Measurements from ENCODE around the gene PSMA3. TPM values are rescaled to one million over a fixed set of nuclear protein-coding genes. Genes with fewer than 3 reads are reported as not detected.

The PSMA3 gene
- total and polyA plus RNA-seq, 9 of the 15 experiments (the other 6 are each of a cell fraction or from before 2014, with no cell fraction given) = 129 to 786 (median 319) TPM

GRCh38 chr14:58238252-58239243 is 6.1 kb upstream of the PSMA3 start (continued):
- TF ChIP-seq CREB3 (tag; conservative IDR thresholded peaks at IDR 0.05; ENCODE audit: low read depth) (no peak), GABPA (tag; conservative IDR thresholded peaks at IDR 0.05; ENCODE audit: low read depth) (0 out of 2 replicates have a peak, but pooled peaks have one; percentile 2), GATAD2A (IDR thresholded peaks at IDR 0.05) (no peak), ZNF507 (tag; conservative IDR thresholded peaks at IDR 0.05) (no peak), PHF8 (IDR thresholded peaks at IDR 0.05; ENCODE audit: borderline replicate concordance, low read length) (peak; percentile 32; the same call in 1 of the 2 replicates), RUNX1 (IDR thresholded peaks at IDR 0.05; ENCODE audit: low read depth) (no peak), GTF2F1 (IDR thresholded peaks at IDR 0.05; ENCODE audit: low read depth, low read length) (0 out of 2 replicates have a peak, but pooled peaks have one; percentile 15), MAFK (IDR thresholded peaks at IDR 0.05; ENCODE audit: low read length) (peak; percentile 66), AFF1 (IDR thresholded peaks at IDR 0.05; ENCODE audit: low read depth in 1 of 2, partially characterized antibody in 2 of 2) (no peak), IRF2 (CRISPR knock-in tag; IDR thresholded peaks at IDR 0.05) (no peak), RBBP5 (IDR thresholded peaks at IDR 0.05; ENCODE audit: borderline replicate concordance, insufficient read depth, low read length, poor library complexity, severe bottlenecking) (no peak), SREBF2 (CRISPR knock-in tag; IDR thresholded peaks at IDR 0.05) (no peak), RBM17 (IDR thresholded peaks at IDR 0.05; ENCODE audit: borderline replicate concordance, low read depth, low read length) (no peak), HDAC3 (IDR thresholded peaks at IDR 0.05; ENCODE audit: borderline replicate concordance, partially characterized antibody) (no peak), XRCC4 (IDR thresholded peaks at IDR 0.05; ENCODE audit: extremely low read depth, insufficient read depth, insufficient read length) (no peak), MCM2 (IDR thresholded peaks at IDR 0.05; ENCODE audit: low read depth) (no peak), KAT7 (CRISPR knock-in tag; IDR thresholded peaks at IDR 0.05; ENCODE audit: borderline replicate concordance) (no peak), RFX1 (IDR thresholded peaks at IDR 0.05) (0 out of 2 replicates have a peak, but pooled peaks have one; percentile 16), CEBPB (tag; IDR thresholded peaks at IDR 0.05) (no peak), SPI1 (IDR thresholded peaks at IDR 0.05; ENCODE audit: borderline replicate concordance, low read depth, low read length) (no peak), NR2C2 (CRISPR knock-in tag; IDR thresholded peaks at IDR 0.05) (no peak), NR2C2 (tag; IDR thresholded peaks at IDR 0.05) (no peak)

All from K562 (cell line).